Amygdala (tissue), 56 donors: Measurements from ENCODE around the gene PRSS8.
"Not testable (repeated sequence)": the region's sequence is repeated elsewhere in the genome, so short reads cannot be mapped to it uniquely, and the experiment has no call there.

Experiments
- DNase-seq, 56 donors: peaks; one replicate each; lab custom pipeline; 2025; lab: John Stamatoyannopoulos, UW

The PRSS8 gene

DNA sequence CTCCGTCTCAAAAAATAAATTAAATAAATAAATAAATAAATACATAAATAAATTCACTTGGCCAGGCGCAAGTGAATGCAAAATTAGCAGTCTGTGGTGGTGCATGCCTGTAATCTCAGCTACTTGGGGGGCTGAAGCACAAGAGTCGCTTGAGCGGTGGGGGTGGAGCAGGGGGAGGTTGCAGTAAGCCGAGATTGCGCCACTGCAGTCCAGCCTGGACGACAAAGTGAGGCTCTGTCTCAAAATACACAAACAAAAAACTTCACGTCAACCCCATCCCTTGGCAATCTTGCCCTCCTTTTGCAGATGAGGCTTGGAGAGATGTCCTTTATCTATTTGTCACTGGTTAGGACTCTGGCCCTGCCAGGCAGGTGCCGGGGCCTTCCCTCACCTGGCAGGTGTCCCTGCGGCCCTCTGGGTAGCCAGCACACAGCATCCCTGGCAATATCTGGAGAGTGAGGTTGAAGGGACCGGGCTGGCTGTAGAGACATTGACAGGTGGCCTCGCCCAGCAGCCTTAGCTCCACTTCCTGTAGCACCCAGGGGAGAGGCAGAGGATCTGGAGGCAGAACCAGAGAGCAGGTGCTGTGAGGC, 10.0 kb upstream of the PRSS8 start:
- DNase-seq = no peak

GRCh38 chr16:31144418-31144817, 8.9 kb upstream of the PRSS8 start:
- not testable (repeated sequence) for DNase-seq

- no peak for DNase-seq
These were observed 8.2 kb upstream of the PRSS8 start for GRCh38 chr16:31143694-31144148.

DNA sequence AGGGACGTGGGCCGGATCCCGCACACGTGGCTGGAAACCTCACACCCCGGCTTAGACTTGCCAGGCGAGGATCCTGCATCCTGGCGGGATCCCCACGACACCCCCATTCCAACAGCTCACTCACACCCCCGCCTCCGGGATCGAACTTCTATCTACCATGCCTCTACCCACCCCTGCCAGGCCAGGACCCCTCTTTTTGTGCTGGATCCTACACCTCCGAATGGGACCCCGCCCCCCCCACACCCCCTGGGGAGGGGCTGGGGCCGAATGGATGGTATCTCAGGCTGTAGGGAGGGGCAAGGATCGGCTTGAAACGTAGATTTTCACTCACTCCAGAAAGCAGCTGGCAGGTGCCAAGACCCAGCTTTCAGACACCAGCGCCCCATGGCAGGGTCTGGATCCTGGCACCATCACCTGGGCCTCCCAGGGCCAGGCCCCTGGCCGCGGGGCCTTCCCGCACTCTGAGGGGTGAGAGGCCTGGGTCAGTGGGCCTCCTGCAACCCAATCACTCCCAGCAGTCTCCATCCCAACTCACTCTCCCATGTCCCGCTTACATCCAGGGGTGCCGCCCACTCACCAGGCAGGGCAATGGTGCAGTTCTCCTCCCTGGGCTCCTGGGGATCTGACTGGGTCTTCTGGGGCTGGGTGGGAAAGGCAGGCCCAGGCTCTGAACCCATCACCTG, 7.6 kb upstream of the PRSS8 start:
- no peak for DNase-seq

DNA sequence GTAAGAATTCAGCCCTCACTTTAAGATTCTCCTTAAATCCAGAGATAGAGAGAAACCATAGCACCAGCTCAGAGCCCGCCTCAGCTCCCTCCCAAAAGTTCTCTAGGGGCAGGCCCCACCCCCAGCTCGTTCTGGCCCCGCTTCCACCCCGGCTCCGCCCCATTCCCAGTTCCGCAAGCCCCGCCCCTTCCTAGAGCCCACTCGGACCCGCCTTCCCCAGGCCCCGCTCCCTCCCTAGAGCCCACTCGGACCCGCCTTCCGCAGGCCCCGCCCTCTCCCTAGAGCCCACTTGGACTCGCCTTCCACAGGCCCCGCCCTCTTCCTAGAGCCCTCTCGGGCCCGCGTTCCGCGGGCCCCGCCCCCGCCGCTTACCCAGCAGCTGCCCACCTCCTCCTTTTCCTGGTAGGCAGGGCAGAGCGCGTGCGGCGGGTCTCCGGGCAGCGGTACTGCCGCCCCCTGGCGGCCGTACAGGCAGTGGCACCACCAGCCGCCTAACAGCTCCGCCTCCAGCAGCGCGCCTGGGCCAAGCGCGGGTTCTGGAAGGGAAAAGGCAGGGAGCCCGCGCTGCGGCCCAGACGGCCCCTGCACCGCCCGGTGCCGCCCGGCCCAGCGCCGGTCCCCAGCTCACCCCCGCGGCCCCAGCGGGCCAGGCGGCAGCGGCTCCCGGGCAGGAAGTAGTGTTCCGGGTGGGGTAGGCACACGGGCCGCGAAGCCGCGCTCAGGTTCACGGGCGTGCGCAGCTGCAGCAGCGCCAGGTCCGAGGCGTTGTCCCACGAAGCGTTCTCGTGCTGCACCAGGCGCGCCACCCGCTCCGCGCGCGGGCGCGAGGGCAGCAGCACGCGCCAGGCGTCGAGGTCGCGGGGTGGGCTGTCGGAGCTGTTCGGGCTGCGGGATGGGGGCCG, 6.8 kb upstream of the PRSS8 start:
- DNase-seq = peak; percentile 41 to 99 (median 96)

GRCh38 chr16:31141489-31142108, 6.1 kb upstream of the PRSS8 start:
- DNase-seq = peak in 13 of 56 donors; percentile 23 to 61 (median 49)

DNA sequence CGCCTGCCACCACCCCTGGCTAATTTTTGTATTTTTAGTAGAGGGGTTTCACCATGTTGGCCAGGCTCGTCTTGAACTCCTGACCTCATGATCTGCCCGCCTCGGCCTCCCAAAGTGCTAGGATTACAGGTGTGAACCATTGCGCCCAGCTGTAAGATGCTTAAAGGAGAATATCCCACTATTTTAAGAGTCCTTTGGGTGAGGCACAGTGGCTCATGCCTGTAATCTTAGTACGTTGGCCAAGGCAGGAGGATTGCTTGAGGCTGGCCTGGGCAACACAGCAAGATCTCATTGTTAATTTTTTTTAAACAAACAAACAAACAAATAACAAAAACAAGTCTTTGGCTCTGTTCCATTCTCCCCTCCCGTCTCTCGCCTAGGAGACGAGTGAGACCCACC, 5.5 kb upstream of the PRSS8 start:
- not testable (repeated sequence) for DNase-seq

DNA sequence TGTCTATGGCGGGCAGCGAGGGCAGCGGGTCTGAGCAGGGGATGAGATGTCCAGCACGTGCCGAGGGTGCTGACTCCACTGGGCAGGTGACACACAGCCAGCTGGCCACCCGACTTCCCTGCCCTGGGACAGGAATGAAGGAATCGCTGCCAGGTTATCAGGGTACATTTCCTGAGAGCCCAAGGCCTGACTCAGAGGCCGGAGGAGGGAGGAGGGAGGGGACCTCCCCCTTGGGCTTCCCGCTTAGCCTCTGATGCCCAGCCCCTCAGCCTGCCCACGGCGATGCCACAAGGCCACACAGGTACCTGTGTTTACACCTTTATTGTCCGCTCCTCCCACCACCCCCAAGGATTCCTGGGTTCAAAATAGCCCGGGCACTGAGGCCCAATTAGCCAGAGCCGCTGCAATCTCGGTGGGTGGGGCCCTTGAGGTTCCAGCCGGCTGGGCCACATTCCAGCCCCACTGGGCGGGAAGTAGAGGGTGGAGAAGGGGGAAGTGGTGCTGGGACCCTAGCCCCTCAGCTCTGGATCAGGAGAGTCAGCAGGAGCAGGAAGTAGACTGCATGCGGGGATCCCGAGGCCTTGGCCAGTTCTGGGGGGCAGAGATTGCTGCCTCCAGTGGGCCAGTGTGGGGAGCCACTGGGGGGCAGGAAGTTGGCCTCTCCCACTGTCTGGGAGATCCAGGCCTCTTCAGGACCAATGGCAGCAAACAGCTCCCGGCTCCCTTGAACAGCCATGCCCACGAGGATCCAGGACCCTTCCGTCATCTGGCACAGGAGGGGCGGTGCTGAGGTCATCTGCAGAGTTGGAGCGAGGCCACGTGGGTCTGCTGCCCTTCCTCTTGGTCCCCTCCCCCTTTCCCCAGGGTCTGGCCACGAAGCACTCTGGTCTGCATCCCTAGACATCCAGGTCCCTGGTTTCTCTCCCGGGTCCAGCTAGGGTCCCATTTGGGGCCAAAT, 3.4 kb upstream of the PRSS8 start:
- no peak for DNase-seq

DNA sequence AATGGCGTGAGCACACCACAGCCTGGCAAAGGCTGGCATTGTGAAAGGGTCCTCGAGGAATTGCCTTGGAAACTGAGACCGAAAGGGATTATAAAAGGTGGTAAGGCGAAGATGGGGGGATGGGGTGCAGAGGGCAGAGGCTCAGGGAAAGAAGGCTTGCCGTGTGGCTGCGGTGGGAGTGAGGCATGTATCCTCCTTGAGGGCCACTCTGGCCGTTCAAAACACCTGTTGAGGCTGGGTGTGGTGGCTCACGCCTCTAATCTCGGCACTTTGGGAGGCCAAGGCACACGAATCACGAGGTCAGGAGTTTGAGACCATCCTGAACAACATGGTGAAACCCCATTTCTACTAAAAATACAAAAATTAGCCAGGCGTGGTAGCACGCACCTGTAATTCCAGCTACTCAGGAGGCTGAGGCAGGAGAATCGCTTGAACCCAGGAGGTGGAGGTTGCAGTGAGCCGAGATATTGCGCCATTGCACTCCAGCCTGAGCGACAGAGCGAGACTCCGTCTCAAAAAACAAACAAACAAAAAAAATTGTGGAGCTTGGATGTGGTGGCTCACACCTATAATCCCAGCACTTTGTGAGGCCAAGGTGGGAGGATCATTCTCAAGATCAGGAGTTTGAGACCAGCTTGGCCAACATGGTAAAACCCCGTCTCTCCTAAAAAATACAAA, 1.4 kb upstream of the PRSS8 start:
- DNase-seq = not testable (repeated sequence)

DNA sequence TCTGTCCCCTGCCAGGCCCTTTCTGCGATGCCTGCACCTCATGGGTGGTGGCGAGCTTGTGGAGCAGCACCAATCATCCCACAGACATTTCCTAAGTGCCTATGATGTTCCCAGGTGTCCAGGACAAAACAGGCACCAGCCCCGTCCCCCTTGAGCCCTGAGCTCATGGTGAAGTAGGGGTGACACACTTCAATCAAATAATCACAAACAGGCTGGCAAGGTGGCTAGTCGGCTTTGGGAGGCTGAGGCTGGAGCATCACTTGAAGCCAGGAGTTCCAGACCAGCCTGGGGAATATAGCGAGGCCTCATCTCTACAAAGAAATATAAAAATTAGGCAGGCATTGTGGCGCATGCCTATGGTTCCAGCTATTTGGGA, 748 bp upstream of the PRSS8 start:
- DNase-seq = no peak

GRCh38 chr16:31134625-31135534, 647 bp downstream of the PRSS8 start:
- no peak for DNase-seq

DNA sequence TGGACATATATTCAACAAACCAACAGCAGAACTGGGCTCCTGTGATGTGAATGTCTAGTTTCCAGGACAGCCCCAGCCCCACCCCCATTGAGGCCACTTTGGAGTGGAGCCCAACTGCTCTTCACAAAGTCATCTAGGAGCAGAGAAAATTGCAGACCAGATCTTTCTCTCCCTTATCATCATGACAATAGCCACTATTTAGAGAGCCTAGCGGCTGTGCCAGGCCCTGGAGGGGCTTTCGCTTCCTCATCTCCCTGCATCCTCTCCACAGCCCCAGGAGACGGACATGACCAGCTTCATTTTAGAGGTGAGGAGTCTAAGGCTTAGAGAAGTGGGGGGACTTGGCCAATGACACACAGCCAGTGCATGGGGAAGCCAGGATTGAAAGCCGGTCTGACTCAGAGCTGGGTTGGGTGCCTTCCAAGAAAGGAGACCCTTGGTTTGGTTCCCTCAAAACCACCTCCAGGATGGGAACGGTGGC, 1.4 kb downstream of the PRSS8 start:
- peak in 2 of 56 donors; percentile 21 to 23 for DNase-seq

GRCh38 chr16:31133046-31133501, 2.5 kb downstream of the PRSS8 start:
- DNase-seq = no peak

DNA sequence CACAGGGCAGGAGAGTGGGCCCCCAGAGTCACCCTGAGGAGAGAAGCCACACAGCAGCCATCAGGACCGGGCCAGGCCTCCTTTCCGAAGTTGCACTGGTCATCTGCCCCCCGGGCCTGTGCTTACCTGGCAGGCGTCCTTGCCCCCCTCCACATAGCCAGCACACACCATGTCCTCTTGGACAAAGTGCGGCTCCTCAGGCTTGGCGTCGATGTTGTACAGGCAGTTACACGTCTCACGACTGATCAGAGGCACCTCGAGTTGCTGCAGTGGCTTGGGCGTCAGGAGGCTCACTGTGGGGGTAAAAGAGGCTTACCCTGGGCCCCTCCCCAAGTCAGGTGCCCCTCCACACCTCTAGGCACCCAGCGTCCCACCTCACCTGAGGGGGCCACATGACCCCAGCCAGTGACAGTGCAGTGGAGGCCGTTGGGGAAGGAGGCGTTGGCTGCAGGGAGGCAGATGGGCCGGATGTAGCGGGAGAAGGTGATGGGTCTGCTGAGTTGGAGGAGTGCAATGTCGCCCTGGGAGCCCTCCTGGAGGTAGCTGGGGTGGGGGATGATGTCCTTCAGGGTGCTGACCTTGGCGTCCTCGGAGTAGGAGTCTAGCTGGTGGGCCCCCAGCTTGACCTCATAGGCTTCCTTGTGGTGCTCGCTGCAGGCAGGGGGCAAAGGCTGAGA, 3.1 kb downstream of the PRSS8 start:
- no peak for DNase-seq

- DNase-seq = no peak
These were observed 3.7 kb downstream of the PRSS8 start for GRCh38 chr16:31131841-31132271.

GRCh38 chr16:31131416-31131815, 4.1 kb downstream of the PRSS8 start:
- no peak for DNase-seq

DNA sequence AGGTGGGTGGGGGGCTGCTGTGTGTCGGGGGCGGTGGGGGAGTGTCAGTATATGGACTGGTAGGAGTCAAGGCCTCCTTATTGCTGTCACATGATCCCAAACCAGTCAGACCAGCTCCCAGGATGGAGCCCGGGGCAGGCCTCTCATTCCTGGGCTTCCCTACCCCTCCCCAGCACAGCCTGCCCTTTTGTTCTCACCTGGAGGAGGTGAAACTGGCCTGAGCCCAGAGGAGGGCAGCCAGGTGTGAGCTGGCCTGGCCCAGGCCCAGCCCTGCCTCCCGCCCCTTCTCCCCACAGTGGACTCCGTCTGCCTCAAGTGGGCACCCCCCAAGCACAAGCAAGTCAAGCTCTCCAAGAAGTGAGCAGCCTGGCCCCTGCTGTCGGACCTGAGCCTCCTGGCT, 4.6 kb downstream of the PRSS8 start:
- no peak for DNase-seq
